ENCODE results near the gene FAAP100.
A peak's percentile ranks its signal among the peaks of the same experiment; 100 is the strongest.
"Not testable (repeated sequence)": the region's sequence is repeated elsewhere in the genome, so short reads cannot be mapped to it uniquely, and the experiment has no call there.

Gene FAAP100

DNA sequence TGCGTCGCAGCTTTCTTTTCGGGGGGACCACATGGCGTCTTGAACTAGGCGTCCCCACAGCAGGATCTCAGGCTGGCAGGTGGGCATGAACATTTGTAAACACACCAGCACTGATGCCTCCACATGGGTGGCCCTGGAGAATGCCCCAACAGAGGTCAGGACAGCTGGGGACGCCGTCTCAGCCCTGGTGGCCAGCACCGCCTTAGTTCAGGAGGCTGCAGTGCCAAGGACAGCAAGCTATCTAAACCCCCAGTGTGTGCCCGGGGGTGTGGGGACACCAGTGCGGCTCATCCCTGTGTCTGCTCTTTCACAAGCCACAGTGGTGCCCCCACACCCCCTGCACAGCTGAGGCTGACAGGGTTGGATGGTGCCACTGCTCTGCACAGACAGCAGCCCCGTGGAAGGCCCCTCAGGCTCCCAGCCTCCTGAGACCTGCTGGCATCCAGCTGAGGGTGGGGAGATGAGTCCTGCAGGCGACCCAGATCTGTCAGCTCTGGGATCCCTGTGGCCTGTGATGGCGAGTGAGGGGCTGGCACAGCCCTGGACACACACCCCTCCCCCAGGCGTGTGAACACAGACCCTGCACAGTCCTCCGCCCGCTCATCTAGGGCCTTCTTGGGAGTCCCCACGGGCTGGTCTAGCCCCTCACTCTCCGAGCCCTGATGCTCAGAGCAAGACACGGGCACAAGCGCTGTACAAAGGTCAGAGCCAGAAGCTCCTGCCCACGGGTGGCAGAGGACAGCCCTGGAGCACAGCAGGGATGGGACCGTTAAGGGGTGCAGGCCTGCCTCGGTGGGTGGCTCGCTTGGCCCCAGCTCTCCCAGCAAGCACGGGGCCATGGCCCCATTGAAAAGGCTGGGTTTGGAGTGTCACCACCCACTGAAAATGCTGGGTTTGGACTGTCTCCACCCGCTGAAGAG, 13.2 kb downstream of the FAAP100 start:
- no peak for DNase-seq

DNA sequence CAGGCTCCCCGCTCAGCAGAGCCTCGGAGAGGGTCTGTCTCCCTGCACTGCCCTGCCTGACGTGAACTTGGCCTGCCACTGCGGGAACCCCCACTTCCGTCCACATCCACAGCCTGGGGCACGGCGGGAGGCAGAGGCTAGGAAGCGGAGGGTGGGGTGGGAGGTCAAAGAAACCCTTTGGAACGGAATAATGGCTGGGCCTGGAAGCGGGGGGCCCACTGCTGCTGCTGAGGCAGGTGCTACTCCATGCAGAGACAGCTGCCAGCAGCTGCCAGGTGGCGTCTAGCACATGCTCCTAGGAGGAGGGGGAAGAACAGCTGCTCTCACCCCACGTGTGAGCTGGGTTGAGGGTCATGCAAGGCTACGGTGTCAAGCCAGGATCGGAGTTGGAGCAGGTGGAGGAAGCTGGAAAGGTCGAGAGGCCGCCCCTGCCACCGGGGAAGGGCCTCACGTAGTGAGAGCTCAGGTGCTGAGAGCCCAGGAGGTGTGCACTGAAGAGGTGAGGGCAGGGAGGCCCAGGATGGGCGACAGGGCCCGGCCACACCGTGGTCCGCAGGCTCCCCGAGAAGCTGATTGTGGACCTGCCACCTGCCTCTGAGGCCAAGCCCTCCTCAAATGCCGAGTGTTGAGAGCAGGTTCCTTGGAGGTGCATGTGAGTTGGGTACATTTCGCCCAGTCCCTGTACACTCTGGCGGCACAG, 14.1 kb downstream of the FAAP100 start:
- no peak for DNase-seq

DNA sequence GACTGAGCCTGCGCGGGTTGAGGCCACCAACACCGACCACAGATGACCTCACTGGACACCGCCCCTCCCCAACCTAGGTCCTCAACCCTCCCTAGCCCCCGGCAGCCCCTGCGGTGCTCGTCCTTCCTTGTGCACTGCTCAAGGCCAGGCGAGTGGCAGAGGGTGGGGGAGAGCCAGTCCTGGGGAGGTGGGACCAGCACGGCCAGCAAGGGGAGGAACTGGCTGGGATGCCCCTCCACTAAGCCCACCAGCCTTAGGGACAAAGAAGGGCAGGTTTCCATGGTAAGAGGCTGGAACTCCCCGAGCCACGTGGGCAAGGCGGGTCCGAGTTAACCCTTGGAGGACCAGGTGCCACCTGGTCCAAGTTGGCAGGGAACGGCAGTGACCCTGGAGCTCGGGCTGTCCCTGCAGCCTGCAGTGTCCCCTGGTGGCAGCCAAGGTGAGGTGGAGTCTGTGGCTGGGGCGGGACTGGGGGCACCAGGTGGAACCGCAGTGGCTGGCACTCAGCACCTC, 14.8 kb downstream of the FAAP100 start:
- DNase-seq = peak in 1 of 56 donors; percentile 11

DNA sequence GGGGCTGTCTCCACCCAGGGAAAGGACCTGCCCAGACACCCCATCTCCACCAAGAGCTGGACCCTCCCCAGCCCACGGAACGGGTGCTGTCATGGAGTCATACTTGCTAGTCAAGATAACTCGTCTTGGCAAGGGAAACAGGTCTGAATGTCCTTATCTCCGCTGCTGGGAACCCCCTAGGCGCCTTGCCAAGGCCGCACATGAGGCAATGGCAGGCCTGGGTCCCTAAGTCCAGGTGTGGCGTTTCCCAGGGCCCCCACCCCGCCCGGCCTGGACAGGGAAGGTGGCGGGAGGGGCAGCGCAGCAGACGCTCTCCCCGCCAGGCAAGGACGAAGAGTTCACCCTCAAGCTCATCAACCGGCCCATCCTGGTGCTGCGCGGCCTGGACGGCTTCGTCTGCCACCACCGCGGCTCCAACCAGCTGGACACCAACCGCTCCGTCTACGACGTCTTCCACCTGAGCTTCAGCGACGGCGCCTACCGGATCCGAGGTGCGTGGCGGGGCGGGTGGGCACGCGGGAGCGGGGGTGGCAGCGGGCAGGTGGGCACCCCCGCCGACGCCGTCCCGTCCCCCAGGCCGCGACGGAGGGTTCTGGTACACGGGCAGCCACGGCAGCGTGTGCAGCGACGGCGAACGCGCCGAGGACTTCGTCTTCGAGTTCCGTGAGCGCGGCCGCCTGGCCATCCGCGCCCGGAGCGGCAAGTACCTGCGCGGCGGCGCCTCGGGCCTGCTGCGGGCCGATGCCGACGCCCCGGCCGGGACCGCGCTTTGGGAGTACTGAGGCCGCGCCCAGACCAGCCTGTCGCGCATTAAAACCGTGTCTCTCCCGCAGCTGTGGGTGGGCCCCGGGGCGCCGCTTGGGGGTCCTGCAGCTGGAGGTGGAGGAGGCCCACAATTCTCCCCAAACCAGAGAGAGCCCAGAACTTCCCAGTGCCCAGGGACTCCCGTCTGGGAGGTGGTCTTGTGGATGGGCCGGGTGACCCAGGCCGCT, 15.6 kb downstream of the FAAP100 start:
- DNase-seq = no peak

DNA sequence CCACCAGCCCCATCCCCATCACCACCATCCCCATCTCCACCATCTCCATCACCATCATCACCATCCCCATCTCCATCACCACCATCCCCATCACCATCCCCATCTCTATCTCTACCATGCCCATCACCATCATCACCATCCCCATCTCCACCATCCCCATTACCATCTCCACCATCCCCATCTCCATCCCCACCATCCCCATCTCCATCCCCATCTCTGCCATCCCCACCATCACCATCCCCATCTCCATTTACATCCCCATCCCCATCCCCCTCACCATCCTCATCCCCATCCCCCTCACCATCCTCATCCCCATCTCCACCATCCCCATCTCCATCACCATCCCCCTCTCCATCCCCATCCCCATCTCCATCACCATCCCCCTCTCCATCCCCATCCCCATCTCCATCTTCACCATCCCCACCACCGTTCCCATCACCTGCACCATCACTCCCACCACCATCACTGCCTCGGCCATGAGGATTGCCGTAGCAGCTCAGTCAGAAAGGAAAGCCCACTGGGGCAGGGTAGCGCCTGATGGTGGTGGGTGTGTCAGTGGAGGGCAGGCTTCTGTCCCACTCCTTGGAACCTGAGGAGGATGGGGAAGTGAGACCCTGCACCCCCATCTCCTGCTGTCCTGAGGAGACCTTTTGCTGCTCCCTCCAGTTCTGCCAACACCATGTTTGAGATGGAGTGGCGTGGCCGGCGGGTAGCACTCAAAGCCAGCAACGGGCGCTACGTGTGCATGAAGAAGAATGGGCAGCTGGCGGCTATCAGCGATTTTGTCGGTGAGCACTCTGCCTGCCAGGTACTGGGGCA, 16.5 kb downstream of the FAAP100 start:
- no peak for DNase-seq

DNA sequence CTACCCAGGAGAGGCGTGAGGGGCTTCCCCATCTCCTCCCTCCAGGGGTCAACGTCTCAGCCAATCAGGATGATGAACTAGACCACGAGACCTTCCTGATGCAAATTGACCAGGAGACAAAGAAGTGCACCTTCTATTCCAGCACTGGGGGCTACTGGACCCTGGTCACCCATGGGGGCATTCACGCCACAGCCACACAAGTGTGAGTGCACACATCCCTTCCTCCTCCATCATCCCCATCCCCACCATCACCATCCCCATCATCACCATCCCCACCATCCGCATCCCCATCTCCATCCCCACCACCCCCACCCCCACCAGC, 17.2 kb downstream of the FAAP100 start:
- no peak for DNase-seq

DNA sequence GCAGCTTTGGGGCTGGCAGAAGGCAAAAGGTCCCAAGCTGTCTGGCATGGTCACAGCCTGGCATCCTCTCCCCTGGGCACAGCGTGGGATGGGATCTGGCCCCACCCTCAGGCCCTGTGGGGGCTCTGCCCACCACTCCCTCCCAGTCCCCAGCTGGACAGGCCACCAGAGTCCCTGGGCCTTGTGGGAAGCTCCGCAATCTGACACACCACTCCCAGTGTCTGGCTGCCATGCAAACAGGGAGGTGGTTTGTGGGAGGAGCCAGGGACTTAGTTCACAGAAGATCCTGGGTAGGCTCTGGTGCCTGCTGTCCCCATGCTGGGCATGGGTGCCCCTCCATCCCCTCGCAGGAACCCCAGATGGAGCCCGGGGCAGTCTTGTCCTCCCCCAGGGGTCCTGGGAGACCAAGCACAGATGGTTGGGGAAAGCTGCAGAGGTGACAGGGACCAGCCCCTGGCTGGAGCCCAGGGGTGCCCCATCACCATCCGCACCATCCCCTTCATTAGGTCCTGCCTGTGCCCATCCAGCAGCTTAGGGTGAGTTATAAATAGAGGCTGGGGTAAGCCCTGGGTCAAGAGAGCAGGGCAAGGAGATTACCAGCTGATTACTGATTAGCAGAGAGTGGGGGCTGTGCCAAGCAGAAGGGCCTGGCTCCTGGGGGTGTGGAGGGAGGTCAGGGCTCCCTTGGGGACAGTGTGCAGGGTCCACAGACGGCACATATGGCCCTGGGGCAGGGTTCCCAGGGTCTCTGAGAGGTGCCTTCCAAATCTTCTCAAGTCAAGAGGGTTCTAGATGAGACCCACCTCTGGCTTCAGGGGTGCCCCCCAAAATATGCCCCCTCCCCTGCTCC, 17.8 kb downstream of the FAAP100 start:
- DNase-seq = no peak

DNA sequence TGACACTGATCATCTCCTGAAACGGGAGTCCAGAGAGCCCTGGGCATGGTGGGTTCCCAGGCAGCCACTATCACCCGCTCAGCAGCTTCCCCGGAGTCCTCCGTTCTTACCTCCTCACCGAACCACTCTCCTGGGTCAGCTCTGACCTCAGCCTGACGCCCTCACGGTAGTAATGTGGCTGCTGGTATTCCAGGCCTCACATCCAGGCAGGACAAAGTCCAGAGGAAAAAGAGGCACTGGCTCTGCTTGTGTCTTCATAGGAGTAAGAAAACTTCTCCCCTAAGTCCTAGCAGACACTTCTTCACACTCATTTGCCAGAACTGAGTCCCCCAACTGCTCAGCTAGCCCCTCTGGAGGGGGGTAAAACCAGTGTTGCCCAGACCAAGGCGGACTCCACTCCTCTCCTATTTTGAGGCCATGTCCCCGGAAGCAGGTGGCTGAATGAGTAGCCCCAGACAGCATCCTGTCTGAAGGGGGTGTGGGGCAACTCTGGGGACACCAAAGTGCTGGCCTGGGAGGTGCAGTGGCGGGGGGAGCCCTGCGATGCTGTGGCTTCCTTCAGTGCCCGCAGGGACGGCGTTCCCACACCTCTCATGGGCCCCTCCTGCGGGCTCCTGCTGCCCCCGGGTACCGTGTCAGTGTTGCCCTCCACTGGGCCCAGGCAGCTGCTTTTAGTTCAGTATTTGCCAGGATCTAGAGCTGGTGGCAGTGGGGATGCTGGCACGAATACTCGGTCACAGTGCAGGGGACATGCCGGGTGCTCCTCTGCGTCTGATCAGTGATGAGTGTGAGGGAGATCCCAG, 18.6 kb downstream of the FAAP100 start:
- no peak for DNase-seq

DNA sequence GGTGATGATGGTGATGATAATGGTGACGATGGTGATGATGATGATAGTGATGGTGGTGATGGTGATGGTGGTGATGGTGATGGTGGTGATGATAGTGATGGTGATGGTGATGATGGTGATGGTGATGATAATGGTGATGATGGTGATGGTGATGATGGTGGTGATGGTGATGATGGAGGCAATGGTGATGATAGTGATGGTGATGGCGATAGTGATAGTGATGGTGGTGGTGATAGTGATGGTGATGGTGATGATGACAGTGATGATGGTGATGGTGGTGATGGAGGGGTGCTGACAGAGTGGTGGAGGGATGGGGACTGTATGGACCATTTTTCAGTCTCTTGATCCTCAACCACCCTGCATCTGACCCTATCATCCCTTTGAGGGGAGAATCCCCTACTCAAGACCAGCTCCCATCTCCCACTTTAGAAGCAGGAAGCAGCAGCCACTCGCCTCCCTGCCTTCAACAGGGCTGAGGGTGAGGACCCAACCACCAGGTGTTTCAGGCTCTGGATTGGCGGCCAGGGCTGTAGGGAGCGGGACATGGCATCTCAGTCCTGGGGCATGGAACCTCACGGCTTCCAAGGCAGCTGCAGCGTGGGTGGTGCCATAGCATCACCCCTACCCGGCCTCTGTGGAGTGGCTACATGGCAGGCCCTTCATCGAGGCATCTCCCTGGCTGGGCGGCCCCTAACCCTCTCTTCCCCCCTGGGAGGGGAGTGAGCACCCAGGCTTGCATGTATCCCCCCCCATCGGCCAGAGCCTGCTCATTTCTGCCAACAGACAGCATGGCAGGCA, 19.5 kb downstream of the FAAP100 start:
- no peak for DNase-seq

DNA sequence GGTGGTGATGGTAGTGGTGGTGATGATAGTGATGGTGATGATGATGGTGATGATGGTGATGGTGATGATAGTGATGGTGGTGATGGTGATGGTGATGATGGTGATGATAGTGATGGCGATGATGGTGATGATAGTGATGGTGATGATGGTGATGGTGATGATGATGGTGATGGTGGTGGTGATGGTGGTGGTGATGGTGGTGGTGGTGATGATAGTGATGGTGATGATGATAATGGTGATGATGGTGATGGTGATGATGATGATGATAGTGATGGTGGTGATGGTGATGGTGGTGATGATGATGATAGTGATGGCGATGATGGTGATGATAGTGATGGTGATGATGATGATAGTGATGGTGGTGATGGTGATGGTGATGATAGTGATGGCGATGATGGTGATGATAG, 20.2 kb downstream of the FAAP100 start:
- not testable (repeated sequence) for DNase-seq

DNA sequence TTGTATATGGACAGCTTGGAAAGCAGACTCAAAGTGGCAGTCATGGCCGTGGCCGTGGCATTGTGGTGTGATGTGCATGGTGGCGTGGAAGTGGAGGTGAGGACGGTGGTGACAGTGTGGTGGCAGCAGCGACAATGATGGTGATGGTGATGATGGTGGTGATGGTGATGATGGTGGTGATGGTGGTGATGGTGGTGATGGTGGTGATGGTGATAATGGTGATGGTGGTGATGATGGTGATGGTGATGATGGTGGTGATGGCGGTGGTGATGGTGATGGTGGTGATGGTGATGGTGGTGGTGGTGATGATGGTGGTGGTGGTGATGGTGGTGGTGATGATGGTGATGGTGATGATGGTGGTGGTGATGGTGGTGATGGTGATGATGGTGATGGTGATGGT, 21.1 kb downstream of the FAAP100 start:
- not testable (repeated sequence) for DNase-seq

DNA sequence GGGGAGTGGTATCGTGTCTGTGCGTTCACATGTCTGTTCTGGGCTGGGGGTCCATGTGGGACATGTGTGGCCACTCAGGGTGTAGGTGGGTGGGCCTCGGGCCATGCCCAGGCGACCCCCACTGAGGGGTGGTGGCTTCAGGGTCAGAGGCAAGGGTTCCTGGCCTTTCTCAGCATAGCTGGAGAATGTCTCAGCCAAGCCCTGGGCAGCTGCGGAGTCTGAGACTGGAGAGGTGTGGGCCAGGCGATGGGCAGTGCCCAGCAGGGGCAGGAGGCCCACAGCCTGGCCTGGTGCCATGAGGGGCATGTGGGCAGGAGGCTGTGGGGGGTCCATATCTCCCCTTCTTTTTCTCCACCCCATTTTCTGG, 22.7 kb downstream of the FAAP100 start:
- DNase-seq = no peak

DNA sequence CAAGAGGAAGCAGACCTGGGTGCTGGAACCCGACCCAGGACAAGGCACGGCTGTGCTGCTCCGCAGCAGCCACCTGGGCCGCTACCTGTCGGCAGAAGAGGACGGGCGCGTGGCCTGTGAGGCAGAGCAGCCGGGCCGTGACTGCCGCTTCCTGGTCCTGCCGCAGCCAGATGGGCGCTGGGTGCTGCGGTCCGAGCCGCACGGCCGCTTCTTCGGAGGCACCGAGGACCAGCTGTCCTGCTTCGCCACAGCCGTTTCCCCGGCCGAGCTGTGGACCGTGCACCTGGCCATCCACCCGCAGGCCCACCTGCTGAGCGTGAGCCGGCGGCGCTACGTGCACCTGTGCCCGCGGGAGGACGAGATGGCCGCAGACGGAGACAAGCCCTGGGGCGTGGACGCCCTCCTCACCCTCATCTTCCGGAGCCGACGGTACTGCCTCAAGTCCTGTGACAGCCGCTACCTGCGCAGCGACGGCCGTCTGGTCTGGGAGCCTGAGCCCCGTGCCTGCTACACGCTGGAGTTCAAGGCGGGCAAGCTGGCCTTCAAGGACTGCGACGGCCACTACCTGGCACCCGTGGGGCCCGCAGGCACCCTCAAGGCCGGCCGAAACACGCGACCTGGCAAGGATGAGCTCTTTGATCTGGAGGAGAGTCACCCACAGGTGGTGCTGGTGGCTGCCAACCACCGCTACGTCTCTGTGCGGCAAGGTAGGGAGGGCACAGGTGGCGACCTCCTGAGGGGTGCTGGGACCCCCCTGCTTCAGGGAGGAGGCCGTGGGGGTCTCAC, 23.3 kb downstream of the FAAP100 start:
- no peak for DNase-seq

DNA sequence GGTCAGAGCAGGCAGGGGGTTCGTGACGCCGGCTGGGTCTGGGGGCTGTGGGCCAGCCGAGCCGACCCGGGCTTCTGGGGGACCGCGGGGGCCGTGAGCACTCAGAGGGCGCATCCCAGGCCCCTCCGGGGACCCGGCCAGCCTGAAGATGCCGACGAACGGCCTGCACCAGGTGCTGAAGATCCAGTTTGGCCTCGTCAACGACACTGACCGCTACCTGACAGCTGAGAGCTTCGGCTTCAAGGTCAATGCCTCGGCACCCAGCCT, 23.8 kb downstream of the FAAP100 start:
- no peak for DNase-seq

DNA sequence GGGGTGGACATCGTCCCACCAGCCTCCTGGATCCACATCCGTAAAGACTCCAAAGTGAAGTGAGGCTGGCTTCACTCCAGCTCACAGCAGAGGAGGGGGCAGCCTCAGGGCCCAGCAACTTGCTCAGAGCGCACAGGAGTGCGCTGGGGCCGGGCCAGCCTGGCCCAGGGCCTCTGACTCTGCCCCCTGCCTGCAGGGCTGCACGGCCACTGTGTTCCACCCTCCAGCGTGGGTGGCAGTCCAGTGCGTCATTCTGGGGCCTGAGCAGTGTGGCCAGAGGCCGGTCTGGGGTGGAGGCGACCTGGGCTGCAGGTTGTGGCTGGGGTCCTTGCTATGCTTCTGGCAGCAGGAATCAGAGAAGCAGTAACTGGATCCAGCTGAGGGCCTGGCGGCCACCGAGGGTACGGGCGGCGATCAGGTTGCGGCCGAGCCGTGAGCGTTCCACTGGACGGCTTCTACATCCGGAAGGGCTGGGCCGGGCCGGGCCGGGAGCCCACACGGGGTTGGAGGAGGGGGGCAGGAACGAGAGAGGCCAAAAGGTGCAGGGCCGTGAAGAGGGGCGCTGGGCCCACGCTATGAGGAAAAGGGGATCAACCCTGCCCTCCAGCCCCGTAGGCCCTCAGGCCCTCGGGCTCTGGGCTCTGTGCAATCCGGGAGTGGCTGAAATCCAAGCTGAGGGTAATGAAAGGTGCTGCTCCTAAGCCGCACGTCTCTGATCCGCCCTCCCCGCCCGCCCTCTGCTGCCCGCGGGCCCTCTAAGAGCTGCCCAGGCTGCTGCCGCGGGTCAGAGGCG, 24.4 kb downstream of the FAAP100 start, which contains the start of gene FSCN2:
TSS of gene FSCN2 (plus strand) at position 787 of the 793 bp plus-strand sequence. CDS start 155 bp downstream, outside the sequence.
- DNase-seq = no peak
